SKM-1 (cell line): Measurements from ENCODE around the gene VWA8.
"Not testable (repeated sequence)": the region's sequence is repeated elsewhere in the genome, so short reads cannot be mapped to it uniquely, and the experiment has no call there.

Source experiments
- DNase-seq: peaks from one replicate; lab custom pipeline; 2025; ENCODE audit not compliant: unreplicated experiment; lab: John Stamatoyannopoulos, UW

Gene VWA8

DNA sequence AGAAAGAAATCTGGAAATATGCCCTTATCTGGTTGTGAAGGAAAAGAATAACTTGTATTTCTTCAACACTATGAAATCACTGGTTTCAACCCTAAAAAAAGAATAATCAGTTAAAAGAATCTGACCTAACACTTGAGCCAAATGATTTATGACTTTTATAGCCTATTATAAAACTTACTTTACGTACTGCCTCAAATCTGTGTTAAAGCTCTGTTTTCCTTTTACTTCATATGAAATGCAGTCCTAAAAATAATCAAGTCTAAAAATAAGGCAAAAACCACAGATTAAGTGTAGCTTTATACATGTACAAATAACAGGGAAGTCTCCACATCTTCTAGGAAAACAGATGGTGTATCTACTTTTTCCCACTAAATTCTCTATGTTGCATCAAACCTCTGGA, 101.3 kb downstream of the VWA8 start:
- no peak for DNase-seq

DNA sequence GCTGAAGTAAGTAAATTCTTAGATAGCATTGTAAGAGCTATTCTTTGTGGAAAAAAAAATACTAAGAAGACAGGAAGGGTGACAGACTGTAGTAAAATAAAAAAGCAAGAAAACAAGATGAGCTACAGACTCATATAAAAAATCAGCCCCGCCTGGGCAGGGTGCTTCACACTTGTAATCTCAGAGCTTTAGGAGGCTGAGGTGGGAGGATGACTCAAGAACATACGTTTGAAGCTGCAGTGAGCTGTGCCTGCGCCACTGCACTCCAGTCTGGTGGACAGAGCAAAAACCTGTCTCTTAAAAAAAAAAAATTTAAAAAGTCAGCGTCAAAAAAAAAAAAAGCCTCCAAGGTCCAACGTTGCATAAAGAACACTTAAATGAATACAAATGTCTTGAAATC, 102.1 kb downstream of the VWA8 start:
- no peak for DNase-seq

DNA sequence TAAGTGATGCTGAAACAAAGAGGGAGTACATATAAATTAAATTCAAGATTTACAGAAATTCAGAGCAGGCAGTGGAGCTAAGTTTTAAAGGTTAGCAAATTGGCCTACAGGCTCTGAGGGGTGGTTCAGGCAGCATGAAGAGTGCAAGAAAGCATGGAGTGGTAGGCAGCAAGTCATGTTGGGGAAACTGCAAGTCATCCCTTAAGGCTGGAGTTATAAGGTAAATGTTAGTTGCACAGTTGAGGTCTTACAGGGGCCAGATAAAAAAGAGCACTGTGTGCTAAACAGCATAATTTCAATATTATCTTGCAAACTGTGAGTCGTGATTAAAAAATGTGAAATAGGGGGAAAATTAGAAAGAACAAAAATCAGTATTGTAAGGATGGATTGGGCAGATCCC, 106.2 kb downstream of the VWA8 start:
- DNase-seq, result no peak

DNA sequence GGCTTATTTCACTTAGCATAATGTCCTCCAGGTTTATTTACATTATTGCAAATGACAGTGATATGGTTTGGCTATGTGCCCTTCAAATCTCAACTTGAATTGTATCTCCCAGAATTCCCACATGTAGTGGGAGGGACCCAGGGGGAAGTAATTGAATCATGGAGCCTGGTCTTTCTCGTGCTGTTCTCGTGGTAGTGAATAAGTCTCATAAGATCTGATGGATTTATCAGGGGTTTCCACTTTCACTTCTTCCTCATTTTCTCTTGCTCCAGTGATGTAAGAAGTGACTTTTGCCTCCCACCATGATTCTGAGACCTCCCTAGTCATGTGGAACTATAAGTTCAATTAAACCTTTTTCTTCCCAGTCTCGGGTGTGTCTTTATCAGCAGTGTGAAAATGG, 109.6 kb downstream of the VWA8 start:
- no peak for DNase-seq

DNA sequence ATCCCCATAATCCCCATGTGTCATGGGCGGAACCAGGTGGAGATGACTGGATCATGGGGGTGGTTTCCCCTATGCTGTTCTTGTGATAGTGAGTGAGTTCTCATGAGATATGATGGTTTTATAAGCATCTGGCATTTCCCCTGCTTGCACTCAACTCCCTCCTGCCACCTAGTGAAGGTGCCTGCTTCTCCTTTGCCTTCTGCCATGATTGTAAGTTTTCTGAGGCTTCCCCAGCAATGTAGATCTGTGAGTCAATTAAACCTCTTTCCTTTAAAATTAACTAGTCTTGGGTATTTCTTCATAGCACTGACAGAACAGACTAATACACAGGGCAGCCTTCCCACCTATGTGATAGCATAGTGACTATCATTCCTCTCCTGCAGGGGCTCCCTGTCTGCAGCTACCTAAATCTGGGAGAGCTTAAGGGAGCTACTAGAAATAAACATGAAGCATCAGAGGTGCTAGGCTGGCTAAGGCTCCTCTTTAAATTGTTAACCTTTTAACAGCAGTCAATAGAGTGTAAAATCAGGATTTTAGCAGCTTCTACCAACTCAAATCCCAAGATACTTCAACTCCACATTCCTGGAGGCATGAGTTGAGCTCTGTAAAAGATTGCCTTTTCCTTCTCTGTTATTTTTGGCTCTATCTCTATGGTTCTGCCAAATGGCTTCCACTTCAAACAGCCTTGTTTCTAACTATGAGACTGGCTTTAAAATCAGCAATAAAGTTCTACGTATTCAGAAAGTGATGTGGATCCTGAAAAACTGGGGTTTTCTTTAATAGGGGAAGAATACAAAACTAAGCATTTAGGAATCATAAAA, 112.3 kb downstream of the VWA8 start:
- no peak for DNase-seq

DNA sequence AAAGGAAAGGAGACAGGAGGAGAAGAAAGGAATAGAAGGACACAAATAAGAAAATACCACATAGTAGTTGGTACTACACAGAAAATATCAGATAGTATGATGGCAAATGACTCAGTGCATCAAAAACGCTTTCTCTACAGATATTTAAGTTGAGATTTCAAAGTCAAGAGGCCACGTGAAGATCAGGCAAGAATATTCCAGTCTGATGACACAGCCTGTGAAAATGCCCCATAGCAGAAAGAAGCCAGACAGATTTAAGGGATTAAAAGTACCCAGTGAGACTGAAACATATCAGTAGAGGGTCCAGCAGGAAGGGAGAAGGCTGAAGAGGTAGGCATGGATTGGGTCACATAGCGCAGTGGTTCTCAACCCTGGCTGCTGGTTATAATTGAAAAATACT, 113.7 kb downstream of the VWA8 start:
- DNase-seq, result no peak

DNA sequence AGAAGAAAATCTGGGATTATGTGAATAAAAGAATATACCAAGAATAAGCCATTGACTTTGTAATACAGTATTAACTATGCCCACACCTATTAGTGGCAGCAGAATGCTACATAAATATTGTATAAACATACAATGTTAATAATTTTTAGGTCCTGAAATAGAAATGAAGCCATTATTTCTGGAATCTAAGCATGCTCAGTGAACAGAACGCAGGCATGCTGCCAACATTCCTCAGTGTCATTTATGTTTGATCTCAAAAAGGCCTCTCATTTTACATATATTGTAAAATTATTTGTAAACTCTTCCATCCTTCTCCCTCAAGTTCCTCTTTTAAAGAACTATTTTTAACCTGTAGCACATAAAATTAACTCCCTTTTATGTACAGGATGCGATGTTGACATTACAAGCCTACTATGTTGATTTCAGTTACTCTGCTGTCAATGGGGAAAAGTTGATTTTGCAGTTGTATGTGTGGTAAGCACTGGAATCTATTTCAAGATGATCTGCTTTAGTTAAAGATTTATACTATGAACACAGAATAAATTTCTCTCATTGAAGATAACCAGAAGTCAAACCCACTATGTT, 118.8 kb downstream of the VWA8 start:
- DNase-seq, result peak; percentile 9

DNA sequence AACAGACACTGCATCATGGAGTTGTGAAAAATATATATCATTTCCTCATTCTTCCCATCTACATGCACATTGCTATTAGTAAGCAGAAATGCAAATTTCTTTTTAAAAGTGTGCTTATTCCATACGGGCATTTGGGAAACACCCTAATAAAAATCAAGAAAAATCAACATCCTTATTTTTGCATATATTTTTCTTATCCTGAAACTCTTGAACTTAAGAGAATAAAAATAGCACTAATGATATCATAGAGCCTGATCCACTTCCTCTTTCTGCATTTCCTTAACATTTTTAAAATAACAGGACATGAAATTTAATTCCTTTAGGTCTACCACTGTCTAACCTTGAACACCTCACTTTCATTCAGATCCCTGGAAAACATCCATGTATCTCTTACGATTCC, 123.3 kb downstream of the VWA8 start:
- no peak for DNase-seq

DNA sequence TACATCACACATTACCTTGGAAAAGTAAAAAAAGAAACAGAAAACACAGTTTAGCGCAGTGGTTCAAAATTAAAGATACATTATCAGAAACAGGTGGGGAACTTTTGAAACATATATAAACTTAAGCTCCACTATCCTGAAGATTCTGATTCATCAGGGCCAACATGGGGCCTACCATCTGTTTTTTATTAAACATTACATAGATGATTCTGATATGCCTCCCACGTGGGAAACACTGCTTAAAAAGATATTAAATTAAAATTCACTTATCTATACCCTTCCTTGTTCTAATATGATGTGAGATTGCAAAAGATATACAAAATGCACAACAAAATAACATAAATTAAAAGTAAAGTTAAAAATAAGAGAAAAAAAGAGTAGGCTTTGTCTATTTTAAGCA, 125.0 kb downstream of the VWA8 start:
- DNase-seq, result no peak

DNA sequence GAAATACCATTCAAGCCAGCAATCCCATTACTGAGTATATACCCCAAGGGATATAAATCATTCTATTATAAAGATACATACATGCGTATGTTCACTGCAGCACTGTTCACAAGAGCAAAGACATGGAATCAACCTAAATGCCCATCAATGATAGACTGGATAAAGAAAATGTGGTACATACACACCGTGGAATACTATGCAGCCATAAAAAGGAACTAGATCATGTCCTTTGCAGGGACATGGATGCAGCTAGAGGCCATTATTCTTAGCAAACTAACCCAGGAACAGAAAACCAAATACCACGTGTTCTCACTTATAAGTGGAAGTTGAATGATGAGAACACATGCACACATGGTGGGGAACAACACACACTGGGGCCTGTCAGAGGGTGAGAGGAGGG, 126.2 kb downstream of the VWA8 start:
- DNase-seq, result not testable (repeated sequence)

DNA sequence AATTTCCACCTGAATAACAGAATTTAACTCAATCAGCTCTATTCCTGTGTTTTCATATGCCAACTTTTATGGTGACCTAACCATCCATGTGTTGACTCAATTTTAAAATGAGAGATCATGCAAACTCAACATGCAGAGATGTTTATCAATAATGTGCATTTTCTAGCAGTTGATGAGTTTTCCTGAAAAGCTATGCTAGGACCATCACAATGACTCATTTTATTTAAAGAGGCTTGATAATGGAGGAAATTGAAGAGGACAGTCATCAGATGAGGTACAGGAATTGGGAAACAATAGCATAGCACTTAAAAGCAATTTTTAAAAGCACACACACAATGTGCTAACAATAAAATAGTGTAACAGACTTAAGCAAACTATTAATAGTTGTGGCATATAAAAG, 127.1 kb downstream of the VWA8 start:
- DNase-seq, result no peak

DNA sequence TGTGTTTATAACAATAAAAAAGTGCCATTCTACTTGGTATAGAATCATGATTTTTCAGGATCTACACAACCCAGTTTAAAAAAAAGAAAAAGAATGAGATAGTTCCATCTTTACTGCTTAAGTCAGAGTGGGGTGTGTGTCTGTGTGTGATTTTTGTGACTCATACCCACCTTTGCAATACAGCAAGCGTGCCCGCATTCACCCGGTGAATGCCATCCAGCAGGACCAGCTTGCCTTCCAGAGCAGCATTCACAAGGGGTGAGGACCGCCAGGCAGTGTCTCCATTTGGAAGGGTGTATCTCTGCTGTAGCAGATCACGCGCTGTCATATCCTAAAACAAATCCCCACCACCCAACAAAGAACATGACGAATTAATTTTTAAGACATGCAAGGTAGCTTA, 127.7 kb downstream of the VWA8 start:
- DNase-seq, result no peak

DNA sequence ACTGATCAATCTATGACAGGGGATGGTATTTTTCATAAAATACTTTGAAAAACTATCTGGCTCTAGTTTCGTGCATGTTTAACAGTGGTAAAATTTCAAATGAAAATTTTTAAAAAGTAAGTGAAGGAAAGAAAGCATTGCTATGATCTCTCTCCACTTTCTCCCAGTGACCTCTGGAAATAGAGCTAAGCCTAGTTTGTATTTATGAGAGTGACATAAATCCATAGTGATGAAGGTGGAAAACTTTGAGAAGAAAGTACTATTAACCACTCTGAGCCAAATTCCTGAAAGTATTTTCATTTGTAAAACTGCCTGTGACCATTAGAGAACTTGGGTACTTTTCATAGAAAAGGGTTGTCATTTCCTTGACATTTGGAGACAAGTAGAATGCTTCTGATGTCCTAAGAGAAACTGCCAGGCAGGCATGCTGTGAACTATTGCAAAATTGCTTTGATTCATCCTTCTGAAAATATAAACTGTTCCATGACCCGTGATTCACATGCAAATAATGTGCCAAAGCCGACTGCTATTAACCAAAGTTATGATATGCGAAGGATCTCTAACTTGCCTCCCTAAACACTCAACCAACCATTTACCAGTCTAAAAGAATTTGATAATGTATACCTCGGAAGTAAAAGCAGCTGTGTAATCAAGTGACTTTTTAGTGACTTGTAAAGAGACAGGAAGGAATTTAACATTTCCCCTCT, 133.2 kb downstream of the VWA8 start:
- no peak for DNase-seq

DNA sequence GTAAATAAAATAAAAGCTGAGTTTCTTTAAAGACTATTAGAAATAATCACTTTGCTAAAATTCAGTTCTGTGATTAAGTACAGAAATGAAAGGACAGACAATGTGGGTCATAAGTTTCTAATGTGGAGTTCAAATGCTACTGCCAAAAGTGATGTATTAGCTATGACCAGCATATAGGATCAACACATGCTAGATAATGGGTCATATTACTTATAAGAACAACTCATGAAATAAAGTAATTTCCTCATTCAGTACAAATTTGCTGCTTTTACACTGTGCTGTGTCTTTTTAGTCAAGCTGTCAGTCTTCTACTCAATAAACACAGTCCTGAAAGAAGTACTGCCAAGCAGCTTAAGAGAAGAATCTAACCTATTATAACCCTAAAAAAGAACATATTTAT, 135.2 kb downstream of the VWA8 start:
- DNase-seq, result no peak

DNA sequence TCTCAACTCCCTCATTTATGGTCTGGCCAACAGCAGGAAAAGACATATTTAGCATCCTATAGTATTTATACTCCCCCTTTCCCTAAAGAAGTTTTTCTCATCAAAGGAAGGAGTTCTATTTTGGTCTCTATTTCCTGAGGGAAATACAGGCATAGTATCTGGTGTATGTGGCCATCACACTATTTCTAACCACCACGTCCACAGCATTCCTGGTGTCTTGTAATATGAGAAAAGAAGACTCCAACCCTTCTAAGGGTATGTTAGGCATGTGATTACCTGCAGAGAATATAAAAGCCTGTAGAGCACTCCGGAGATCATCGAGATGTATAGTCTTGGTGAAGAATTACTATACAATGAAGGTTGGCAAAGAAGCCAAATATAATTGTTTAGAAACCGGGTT, 137.4 kb downstream of the VWA8 start:
- no peak for DNase-seq

DNA sequence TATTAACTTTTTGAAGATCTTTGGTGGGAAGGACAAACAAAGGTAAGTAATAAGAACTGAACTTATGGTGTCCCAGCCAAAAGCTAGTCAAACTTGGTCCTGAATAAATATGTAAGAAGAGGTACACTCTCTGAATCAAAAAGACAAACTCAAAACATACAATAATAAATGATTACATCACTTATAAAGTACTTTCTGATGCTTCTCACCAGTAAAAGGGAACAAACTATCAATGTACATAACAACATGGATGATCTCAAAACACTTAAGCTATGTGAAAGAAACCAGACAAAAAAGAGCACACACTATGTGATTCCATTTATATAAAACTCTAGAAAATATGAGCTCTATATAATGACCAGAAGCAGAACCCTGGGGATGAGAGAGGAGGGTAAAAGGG, 138.3 kb downstream of the VWA8 start:
- no peak for DNase-seq

DNA sequence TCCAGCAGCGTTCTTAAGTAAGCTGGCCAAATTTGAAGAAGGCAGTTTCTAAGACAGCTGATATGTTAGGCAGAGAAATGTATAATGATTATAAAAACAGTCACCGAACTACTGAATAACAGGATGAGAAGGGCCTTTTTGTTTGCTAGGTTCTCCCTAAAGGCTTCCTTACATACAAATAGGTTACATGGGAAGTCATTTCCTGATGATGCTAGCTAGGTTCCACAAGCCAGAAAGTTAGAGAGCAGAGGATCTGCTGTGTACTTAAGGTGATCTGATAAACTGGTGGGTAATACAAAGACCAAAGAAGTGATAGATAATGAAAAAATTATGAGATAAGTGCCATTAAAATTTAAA, 139.7 kb downstream of the VWA8 start:
- no peak for DNase-seq

DNA sequence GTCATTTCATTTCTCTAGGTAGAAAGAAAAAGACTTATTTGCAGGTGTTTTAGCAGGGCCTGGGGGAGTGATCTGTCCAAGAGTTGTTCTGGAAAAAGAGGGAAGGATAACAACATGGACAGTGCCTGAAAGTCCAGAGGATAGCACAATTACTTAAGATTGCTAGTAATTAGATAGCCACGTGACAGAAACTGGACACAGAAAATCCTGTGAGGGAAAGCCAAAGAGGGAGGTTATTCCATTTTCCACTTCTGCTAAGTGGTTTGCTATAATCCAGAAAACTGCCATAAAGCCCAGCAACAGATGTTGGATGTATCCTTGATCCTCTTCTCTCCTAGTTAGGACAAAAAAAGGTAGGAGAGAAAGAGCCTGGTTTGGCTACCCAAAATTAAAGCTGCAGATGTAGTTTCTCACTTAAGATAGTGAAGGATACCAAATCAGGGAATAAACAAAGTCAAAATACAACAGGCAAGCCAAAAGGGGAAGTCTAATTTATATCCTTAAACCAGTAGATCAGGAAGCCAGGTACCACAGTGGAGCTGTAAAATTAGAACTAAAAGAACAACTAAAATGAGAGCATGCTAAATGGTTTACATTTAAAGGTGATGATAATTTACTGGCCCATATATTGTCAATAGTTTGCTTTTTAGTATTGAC, 140.2 kb downstream of the VWA8 start:
- no peak for DNase-seq

DNA sequence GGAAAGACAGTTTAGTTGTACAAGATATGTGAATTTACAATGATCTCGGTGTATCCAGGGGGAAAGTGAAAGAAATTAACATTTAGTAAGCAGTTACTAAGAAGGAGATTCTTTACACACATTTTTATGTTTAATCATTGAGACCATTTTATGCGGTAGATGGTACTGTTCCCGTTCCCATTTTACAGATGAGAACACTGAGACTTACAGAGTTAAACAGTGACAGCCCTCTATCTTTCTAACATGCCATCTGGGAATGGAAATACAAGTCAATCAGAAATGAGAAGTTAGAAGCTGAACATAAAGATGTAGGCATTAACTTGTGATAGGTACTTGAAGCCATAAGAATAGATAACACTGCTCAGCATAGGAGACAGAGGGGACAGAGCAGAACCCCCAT, 144.9 kb downstream of the VWA8 start:
- no peak for DNase-seq

DNA sequence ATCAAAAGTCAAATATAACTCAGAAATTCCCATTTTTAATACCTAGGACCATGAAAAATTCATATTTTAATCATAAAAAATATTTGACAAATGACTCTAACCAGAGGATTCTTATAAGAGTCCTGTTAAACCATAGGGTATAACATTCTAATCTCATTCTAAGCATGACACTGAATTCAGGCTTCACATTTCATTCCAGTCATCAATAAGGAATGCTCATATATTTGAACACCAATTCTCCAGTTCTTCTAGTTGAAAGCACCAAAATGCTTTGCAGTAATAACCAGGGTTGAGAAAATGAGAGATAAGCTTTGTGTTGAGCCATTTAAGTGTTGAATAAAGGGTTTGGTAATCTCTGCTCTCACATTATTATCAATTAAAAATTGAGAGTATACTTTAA, 147.5 kb downstream of the VWA8 start:
- no peak for DNase-seq

DNA sequence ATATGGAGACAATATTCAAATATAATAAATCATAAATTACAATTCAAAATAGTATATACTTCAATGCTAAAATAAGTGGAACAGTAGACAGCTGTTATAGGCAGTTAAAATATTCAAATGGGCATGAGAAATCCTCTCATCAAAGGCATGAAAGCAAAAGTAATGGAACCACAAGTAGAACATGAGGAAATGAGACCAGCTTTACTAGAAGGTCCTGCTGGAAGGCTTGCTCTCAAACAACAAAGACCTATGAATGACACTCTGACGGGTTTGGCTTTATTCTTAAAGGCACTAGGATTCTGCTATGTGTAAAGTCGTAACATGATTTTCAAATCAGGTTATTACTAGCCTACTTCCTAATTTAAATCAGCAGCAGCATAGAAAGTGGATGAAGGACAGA, 148.1 kb downstream of the VWA8 start:
- DNase-seq, result no peak

DNA sequence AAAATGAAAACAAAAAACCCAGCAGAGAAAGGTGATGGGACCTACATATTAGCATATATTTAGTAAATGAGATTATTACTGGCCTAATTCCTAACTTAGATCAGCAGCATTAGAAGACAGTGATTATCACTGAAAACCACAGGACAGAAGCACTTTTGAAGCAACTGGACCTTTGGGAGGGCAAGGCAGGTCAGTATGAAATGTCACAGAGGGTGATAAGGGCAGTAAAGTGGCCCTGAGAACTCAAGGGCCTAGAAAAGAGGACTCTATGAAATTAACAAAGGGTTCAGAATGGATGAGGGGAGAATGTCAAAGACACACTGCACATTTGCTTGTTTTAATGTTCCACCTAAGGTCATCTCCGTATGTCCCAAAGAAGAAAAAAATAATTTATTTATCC, 148.7 kb downstream of the VWA8 start:
- no peak for DNase-seq
